Neural progenitor cell (in vitro differentiated cells): ENCODE measurements around the gene TSPAN11. TPM values are rescaled to one million over a fixed set of nuclear protein-coding genes. Genes with fewer than 3 reads are reported as not detected.

ENCODE experiments used
- DNase-seq: peaks from one replicate; pipeline ENCODE4 v3.0.0-alpha.2; 2016; ENCODE audit warnings: low spot score
- H2AFZ ChIP-seq: fragments of 200-600 bp; sonication (generic); replicated peaks from 2 replicates; pipeline ENCODE4 v1.6.1; 2016; ENCODE audit warnings: antibody characterized with exemption
- H3F3A ChIP-seq: fragments of 200-600 bp; sonication (generic); 2 replicates; pipeline ENCODE4 v1.6.1; 2016; ENCODE audit warnings: antibody characterized with exemption, low read depth
- H3K27ac ChIP-seq: fragments of 200-600 bp; sonication (generic); 2 replicates; pipeline ENCODE4 v1.5.1; 2016; ENCODE audit warnings: mild to moderate bottlenecking
- H3K27me3 ChIP-seq: fragments of 200-600 bp; sonication (generic); 2 replicates; pipeline ENCODE4 v1.6.1; 2016; ENCODE audit warnings: mild to moderate bottlenecking, moderate library complexity
- H3K36me3 ChIP-seq: fragments of 200-600 bp; sonication (generic); 2 replicates; pipeline ENCODE4 v1.5.1; 2016
- H3K4me1 ChIP-seq: fragments of 200-600 bp; sonication (generic); 2 replicates; pipeline ENCODE4 v1.6.1; 2016; ENCODE audit warnings: mixed run types
- H3K4me2 ChIP-seq: fragments of 200-600 bp; sonication (generic); 2 replicates; pipeline ENCODE4 v1.6.1; 2016
- H3K4me3 ChIP-seq: fragments of 200-600 bp; sonication (generic); 2 replicates; pipeline ENCODE4 v1.5.1; 2016
- H3K79me2 ChIP-seq: fragments of 200-600 bp; sonication (generic); 2 replicates; pipeline ENCODE4 v1.6.1; 2016; ENCODE audit warnings: low read depth
- H3K9ac ChIP-seq: fragments of 200-600 bp; sonication (generic); 2 replicates; pipeline ENCODE4 v1.6.1; 2016
- H3K9me3 ChIP-seq: fragments of 200-600 bp; sonication (generic); 2 replicates; pipeline ENCODE4 v1.5.1; 2016; ENCODE audit warnings: low read depth
- H4K20me1 ChIP-seq: fragments of 200-600 bp; sonication (generic); 2 replicates; pipeline ENCODE4 v1.6.1; 2016; ENCODE audit warnings: low read depth
- H3K27ac Mint-ChIP-seq: 3 replicates; pipeline ENCODE4 v1.8.0; 2021; ENCODE audit warnings: mixed read lengths
- H3K27me3 Mint-ChIP-seq: 2 replicates; pipeline ENCODE4 v1.8.0; 2022; ENCODE audit warnings: low read depth, mild to moderate bottlenecking, inconsistent platforms, moderate library complexity, mixed read lengths; ENCODE audit not compliant: insufficient read depth
- H3K36me3 Mint-ChIP-seq: 3 replicates; pipeline ENCODE4 v1.8.0; 2021; ENCODE audit warnings: mixed read lengths
- H3K4me1 Mint-ChIP-seq: 3 replicates; pipeline ENCODE4 v1.8.0; 2021; ENCODE audit warnings: mixed read lengths
- H3K4me3 Mint-ChIP-seq: 3 replicates; pipeline ENCODE4 v1.8.0; 2021; ENCODE audit warnings: mild to moderate bottlenecking, moderate library complexity, mixed read lengths
- H3K9me3 Mint-ChIP-seq: 3 replicates; pipeline ENCODE4 v1.8.0; 2020; ENCODE audit warnings: mixed read lengths
- CTCF ChIP-seq: fragments of 200-600 bp; sonication (generic); IDR thresholded peaks from 2 replicates; pipeline ENCODE4 v1.5.1; 2017; ENCODE audit warnings: antibody characterized with exemption, mild to moderate bottlenecking
- EZH2 ChIP-seq: fragments of 200-600 bp; sonication (generic); IDR thresholded peaks from 2 replicates; pipeline ENCODE4 v1.6.1; 2017; ENCODE audit warnings: antibody characterized with exemption, mild to moderate bottlenecking, moderate library complexity
- EZH2phosphoT487 ChIP-seq: fragments of 200-600 bp; sonication (generic); IDR thresholded peaks from 2 replicates; pipeline ENCODE4 v1.6.1; 2017; ENCODE audit warnings: antibody characterized with exemption
- total RNA-seq: library from RNA; depleted of rRNA; stranded (reverse); fragments of >200 nt; gene quantifications from 2 replicates; pipeline ENCODE4 v1.2.3, GENCODE V29; 2015; ENCODE audit warnings: low replicate concordance

Gene TSPAN11
- total RNA-seq, 1 donor from 2014 or later: 7.4 TPM

DNA sequence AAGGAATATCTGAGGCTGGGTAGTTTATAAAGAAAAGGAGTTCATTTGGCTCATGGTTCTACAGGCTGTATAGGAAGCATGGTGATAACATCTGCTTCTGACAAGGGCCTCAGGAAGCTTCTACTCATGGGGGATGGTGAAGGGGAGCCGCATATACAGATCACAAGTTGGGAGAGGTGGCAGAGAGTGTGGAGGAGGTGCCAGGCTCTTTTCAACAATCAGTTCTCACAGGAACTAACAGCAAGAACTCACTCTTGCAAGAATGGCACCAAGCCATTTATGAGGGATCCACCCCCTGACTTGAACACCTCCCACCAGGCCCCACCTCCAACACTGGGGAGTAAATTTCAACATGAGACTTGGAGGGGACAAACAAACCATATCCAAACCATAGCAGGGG, 3.5 kb upstream of the TSPAN11 start:
- Histone ChIP-seq H3K9ac (no peak overlapping the region), H3K9me3 (no peaks in the 10 kb centered on the region), H3K4me2 (no peak overlapping the region), H3K36me3 (no peaks in the 10 kb centered on the region), H3K4me3 (no peak overlapping the region), H3K27me3 (no peaks in the 10 kb centered on the region), H4K20me1 (no peaks in the 10 kb centered on the region), H3K79me2 (peaks cover 16% of the 10 kb centered on the region), H3F3A (peaks cover 22% of the 10 kb centered on the region), H2AFZ (no peak overlapping the region), H3K4me1 (peaks cover 23% of the 10 kb centered on the region), H3K27ac (no peak overlapping the region)
- no peak for DNase-seq
- TF ChIP-seq EZH2 (no peak), EZH2phosphoT487 (no peak), CTCF (no peak)
- H3K27me3 Mint-ChIP-seq: peaks cover 18% of the 10 kb centered on the region
- peaks cover 3% of the 10 kb centered on the region for H3K36me3 Mint-ChIP-seq
- peaks cover 22% of the 10 kb centered on the region for H3K4me1 Mint-ChIP-seq
- peak overlapping the region; percentile 20 for H3K27ac Mint-ChIP-seq
- H3K4me3 Mint-ChIP-seq: no peak overlapping the region
- no peaks in the 10 kb centered on the region for H3K9me3 Mint-ChIP-seq

DNA sequence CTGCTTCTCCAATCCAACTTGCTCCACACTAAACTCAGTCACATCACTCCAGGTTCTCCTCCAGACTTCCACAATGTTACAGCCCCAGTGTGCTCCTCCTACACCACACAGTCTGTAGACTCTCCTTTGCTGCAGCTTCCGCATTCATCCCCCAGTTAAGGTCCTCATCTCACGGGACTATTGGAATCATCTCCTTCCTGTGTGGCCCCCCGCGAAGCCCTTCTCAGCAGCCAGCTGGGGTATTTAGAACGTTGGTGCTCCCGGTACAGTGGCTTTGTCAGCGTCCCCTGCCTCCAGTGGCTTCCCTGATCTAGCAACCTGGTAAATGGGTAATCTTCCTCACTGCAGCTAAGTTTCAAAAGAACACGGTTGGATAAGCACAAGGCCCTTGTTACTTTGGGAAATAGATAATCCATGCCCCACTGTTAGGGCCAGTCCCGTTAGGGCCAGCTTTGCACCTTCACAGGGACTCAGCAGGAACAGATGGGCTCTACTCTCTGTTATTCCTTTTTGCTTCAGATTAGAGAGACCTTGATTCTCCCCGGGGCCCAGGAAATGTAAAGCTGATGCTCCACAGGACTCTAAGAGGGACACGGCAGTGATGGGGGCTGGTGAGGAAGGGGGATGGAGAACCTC, 823 bp upstream of the TSPAN11 start:
- peak; percentile 56 for DNase-seq
- Histone ChIP-seq H3K79me2 (peaks cover 42% of the 10 kb centered on the region), H2AFZ (peak overlapping the region; percentile 93), H3K9me3 (no peaks in the 10 kb centered on the region), H3K4me1 (peaks cover 31% of the 10 kb centered on the region), H3F3A (peaks cover 22% of the 10 kb centered on the region), H3K27ac (peak overlapping the region; percentile 6), H3K9ac (no peak overlapping the region), H3K27me3 (no peaks in the 10 kb centered on the region), H3K4me3 (peak overlapping the region; percentile 61), H3K4me2 (peak overlapping the region; percentile 93), H4K20me1 (no peaks in the 10 kb centered on the region), H3K36me3 (no peaks in the 10 kb centered on the region)
- Mint-ChIP-seq H3K27ac (peak overlapping the region; percentile 47), H3K4me1 (peaks cover 37% of the 10 kb centered on the region), H3K4me3 (peak overlapping the region; percentile 82), H3K9me3 (no peaks in the 10 kb centered on the region), H3K36me3 (peaks cover 16% of the 10 kb centered on the region), H3K27me3 (peaks cover 18% of the 10 kb centered on the region)
- TF ChIP-seq EZH2 (no peak), EZH2phosphoT487 (no peak), CTCF (no peak)

DNA sequence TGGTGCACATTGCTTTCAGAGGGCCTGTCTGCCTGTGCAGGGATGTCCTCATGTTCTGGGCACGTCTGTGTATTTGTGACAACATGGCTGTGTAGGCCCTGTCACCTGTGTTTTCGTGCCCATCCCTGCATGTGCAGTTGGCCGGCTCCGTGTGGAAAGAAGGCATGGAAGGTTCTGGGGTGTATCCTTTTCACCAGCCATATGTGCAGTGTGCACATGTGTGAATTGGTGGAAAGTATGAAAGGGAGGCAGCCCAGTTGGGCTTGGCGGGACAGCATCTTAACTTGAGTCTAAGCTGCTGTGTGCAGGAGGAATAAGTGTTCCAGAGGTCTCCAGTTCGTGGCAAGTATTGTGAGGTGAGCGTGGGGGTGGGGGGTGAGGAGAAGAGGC, 669 bp downstream of the TSPAN11 start:
- H3K4me3 ChIP-seq: peak overlapping the region; percentile 61
- H3K4me2 ChIP-seq: peak overlapping the region; percentile 93
- Mint-ChIP-seq H3K27me3 (peaks cover 18% of the 10 kb centered on the region), H3K9me3 (no peaks in the 10 kb centered on the region), H3K27ac (peak overlapping the region; percentile 89), H3K4me1 (peaks cover 37% of the 10 kb centered on the region), H3K4me3 (peak overlapping the region; percentile 87), H3K36me3 (peaks cover 16% of the 10 kb centered on the region)
- peaks cover 31% of the 10 kb centered on the region for H3K4me1 ChIP-seq
- H3K36me3 ChIP-seq: no peaks in the 10 kb centered on the region
- no peak for TF ChIP-seq CTCF
- no peak for TF ChIP-seq EZH2
- no peak for TF ChIP-seq EZH2phosphoT487
- H3K9me3 ChIP-seq: no peaks in the 10 kb centered on the region
- H3F3A ChIP-seq: peaks cover 22% of the 10 kb centered on the region
- no peaks in the 10 kb centered on the region for H4K20me1 ChIP-seq
- no peak overlapping the region for H3K27ac ChIP-seq
- H3K27me3 ChIP-seq: no peaks in the 10 kb centered on the region
- DNase-seq: no peak
- no peak overlapping the region for H3K9ac ChIP-seq
- H2AFZ ChIP-seq: peak overlapping the region; percentile 93
- H3K79me2 ChIP-seq: peaks cover 54% of the 10 kb centered on the region
